Measurements from ENCODE around the gene TYK2.

Gene TYK2

GRCh38 chr19:10315335-10316214, 64.8 kb downstream of the TYK2 start, which contains the start of gene FDX2:
TSS of gene FDX2 (minus strand) at chr19:10316015. CDS start at chr19:10315996, 19 bp downstream.
- Histone ChIP-seq H3K27me3 (ENCODE audit: low read depth) (no peaks in the 10 kb centered on the region), H3K4me1 (peaks cover 5% of the 10 kb centered on the region; the same call in 1 of the 2 replicates), H3K36me3 (replicated peaks) (peaks cover 31% of the 10 kb centered on the region), H3K9me3 (no peaks in the 10 kb centered on the region), H3K4me3 (peak within 1 kb of the TSS; percentile 75)
- DNase-seq (ENCODE audit: low spot score in 2 of 2), result peak; percentile 81 to 94
- in situ Hi-C loops (cut with MboI; ENCODE audit: low sequenced_read_pairs), result no loop called here

DNA sequence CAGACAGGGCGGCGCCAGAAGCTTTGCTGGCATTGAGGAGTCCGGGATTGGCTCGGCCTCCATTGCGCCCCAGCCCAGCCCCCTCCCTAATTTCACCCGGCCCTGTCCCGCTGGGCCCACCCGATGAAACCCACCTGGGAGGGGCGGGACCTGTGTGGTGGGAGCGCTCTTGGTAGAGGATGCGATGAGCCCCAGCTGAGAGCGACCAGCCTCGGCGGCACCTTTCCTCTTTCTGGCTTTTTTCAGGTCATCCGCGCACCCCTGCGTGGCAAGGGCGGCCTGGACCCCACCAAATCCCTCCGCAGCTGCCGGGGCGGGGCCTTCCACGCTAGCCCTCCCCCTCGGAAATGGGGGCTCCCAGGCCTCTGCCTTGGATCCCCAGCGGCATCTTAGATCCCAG, 70.9 kb downstream of the TYK2 start, which contains the start of gene ZGLP1:
TSS of gene ZGLP1 (minus strand) at position 393 of the 400 bp plus-strand sequence.
- no peaks in the 10 kb centered on the region; the same call in 1 of the 2 replicates for H3K4me1 ChIP-seq
- in situ Hi-C loops (cut with MboI; ENCODE audit: low sequenced_read_pairs), result no loop called here
- no peak within 1 kb of the TSS for H3K4me3 ChIP-seq
- H3K9me3 ChIP-seq, result no peaks in the 10 kb centered on the region
- no peaks in the 10 kb centered on the region for H3K27me3 ChIP-seq (ENCODE audit: low read depth)
- peaks cover 4% of the 10 kb centered on the region; the same call in 1 of the 2 replicates for H3K36me3 ChIP-seq (replicated peaks)
- no peak for DNase-seq (ENCODE audit: low spot score in 2 of 2)

DNA sequence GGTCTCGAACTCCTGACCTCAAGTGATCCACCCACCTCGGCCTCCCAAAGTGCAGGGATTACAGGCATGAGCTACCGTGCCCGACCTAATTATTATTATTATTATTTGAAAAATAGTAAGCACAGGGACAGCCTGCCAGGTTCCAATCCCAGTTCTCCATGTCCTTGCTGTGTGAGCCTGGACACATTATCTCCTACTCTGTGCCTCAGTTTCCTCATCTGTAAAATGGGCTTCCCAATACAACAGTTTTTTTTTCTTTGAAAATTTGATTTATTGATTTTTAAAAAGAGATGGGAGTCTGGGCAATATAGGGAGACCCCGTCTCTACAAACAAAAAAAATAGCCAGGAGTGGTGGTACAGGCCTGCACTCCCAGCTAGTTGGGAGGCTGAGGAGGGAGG, 74.0 kb downstream of the TYK2 start:
- Histone ChIP-seq H3K27me3 (ENCODE audit: low read depth) (no peaks in the 10 kb centered on the region), H3K4me1 (no peaks in the 10 kb centered on the region), H3K9me3 (no peaks in the 10 kb centered on the region), H3K36me3 (replicated peaks) (no peaks in the 10 kb centered on the region), H3K4me3 (no peak overlapping the region)
- in situ Hi-C loops (cut with MboI; ENCODE audit: low sequenced_read_pairs), result no loop called here
- no peak for DNase-seq (ENCODE audit: low spot score in 2 of 2)

DNA sequence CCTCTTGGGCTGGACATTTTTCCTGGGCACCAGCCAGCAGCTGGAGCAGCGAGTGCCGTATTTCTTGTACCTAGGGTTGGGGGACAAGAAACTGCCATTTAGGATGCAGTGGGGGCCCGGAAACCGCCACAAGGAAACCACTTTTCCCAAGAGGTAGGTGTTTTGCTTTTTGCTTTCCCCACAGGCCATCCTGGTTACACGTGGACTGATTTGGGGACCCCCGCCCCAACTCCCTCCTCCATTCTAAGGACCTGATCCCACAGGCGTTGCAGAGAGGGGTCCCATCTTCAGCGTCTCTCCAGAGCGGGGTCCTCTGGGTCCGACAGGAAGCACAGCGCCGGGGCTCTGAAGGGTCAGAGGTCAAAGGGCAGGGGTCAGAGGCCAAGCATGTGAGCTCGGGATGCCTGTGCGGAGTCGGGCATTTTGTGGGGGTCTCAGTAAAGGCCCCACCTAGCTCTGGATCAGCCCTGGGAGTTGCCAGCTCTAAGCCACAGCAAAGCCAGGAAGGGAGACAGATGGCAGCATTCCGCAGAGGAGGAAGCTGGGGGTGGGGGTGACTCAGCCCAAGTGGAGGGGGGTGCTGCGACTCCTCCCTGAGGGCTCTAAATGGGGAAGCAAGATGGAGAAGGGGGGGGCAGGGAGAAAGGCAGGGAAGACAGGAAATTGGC, 75.1 kb downstream of the TYK2 start:
- no peak for DNase-seq (ENCODE audit: low spot score in 2 of 2)
- no peaks in the 10 kb centered on the region for H3K27me3 ChIP-seq (ENCODE audit: low read depth)
- no peaks in the 10 kb centered on the region for H3K36me3 ChIP-seq (replicated peaks)
- H3K4me3 ChIP-seq, result no peak overlapping the region
- H3K4me1 ChIP-seq, result no peaks in the 10 kb centered on the region
- in situ Hi-C loops (cut with MboI; ENCODE audit: low sequenced_read_pairs), result no loop called here
- no peaks in the 10 kb centered on the region for H3K9me3 ChIP-seq
